Vagina (tissue), 2 donors: Measurements from ENCODE around the gene MTCP1. TPM values are rescaled to one million over a fixed set of nuclear protein-coding genes. Genes with fewer than 3 reads are reported as not detected.
A peak's percentile ranks its signal among the peaks of the same experiment; 100 is the strongest.

Experiments
- DNase-seq, 2 donors: peaks; one replicate each; pipeline ENCODE4 v3.0.0-alpha.2; 2017; ENCODE audit errors: extremely low spot score in 2 of 2
- H3K27ac ChIP-seq: fragments of 200-600 bp; sonication (generic); one replicate; pipeline ENCODE4 v1.5.1; 2019
- H3K27me3 ChIP-seq: fragments of 200-600 bp; sonication (generic); one replicate; pipeline ENCODE4 v1.5.1; 2019
- H3K36me3 ChIP-seq, 2 donors: fragments of 200-600 bp; sonication (generic); one replicate each; pipeline ENCODE4 v1.5.1; 2017 to 2019
- H3K4me1 ChIP-seq: fragments of 200-600 bp; sonication (generic); one replicate; pipeline ENCODE4 v1.5.1; 2019
- H3K4me3 ChIP-seq, 2 donors: fragments of 200-600 bp; sonication (generic); 1 replicate in 1 of 2; 2 replicates in 1 of 2; pipeline ENCODE4 v1.5.1; 2016 to 2019
- H3K9me3 ChIP-seq: fragments of 200-600 bp; sonication (generic); one replicate; pipeline ENCODE4 v1.5.1; 2019
- CTCF ChIP-seq, 3 experiments: fragments of 450-650 bp in 2 of 3; fragments of 200-600 bp in 1 of 3; sonication (generic) in 1 of 3; IDR thresholded peaks; one replicate each; pipeline ENCODE4 v1.5.1; 2017 to 2019; ENCODE audit warnings: antibody characterized with exemption in 3 of 3, mild to moderate bottlenecking in 2 of 3, moderate library complexity in 2 of 3
- POLR2A ChIP-seq, 2 donors: fragments of 450-650 bp; IDR thresholded peaks; one replicate each; pipeline ENCODE4 v1.6.1; 2017; ENCODE audit warnings: antibody characterized with exemption in 2 of 2, mild to moderate bottlenecking in 2 of 2, moderate library complexity in 2 of 2
- POLR2AphosphoS5 ChIP-seq, 2 donors: sonication (generic); formaldehyde crosslinking; IDR thresholded peaks; one replicate each; pipeline ENCODE4 v1.9.0; 2017; ENCODE audit warnings: antibody characterized with exemption in 2 of 2, mild to moderate bottlenecking in 2 of 2, low read depth in 1 of 2; ENCODE audit not compliant: insufficient read depth in 1 of 2
- intact Hi-C: fragments of 100-400 bp; cut with DNase I; formaldehyde crosslinking; loops from one replicate; pipeline ENCODE4 v1.15.1; 2023
- total RNA-seq: library from RNA; depleted of rRNA; stranded (reverse); fragments of >200 nt; gene quantifications from one replicate; pipeline ENCODE4 v1.2.3, GENCODE V29; 2016

The MTCP1 gene
- total RNA-seq, 1 donor from 2014 or later, result 6.9 TPM

- H3K4me3 ChIP-seq, result peak overlapping the region; percentile 54 to 56
- TF ChIP-seq POLR2A (IDR thresholded peaks at IDR 0.05) (no peak), CTCF (IDR thresholded peaks at IDR 0.05) (no peak), POLR2AphosphoS5 (IDR thresholded peaks at IDR 0.05; ENCODE audit: insufficient read depth in 1 of 2, low read depth in 1 of 2) (no peak)
- no peaks in the 10 kb centered on the region for H3K9me3 ChIP-seq
- H3K36me3 ChIP-seq, result no peaks in the 10 kb centered on the region
- intact Hi-C loops, result loop anchor here (5.0 kb wide), 1 partner anchor 44 kb away; the partner anchor contains the start of gene FUNDC2
- H3K27ac ChIP-seq, result peak overlapping the region; percentile 51
- H3K27me3 ChIP-seq, result no peaks in the 10 kb centered on the region
- peak in 1 of 2 donors; percentile 87 for DNase-seq
- H3K4me1 ChIP-seq, result peaks cover 23% of the 10 kb centered on the region
These were observed 851 bp upstream of the MTCP1 start for GRCh38 chrX:155071694-155072280.

GRCh38 chrX:155070663-155070974 is 317 bp downstream of the MTCP1 start:
- no peaks in the 10 kb centered on the region for H3K27me3 ChIP-seq
- H3K9me3 ChIP-seq, result no peaks in the 10 kb centered on the region
- no peak for TF ChIP-seq POLR2AphosphoS5 (IDR thresholded peaks at IDR 0.05; ENCODE audit: insufficient read depth in 1 of 2, low read depth in 1 of 2)
- no peak for TF ChIP-seq CTCF (IDR thresholded peaks at IDR 0.05)
- TF ChIP-seq POLR2A (IDR thresholded peaks at IDR 0.05), result no peak
- peak overlapping the region; percentile 79 for H3K27ac ChIP-seq
- intact Hi-C loops, result loop anchor here (5.0 kb wide), 1 partner anchor 43 kb away; the partner anchor contains the start of gene FUNDC2
- no peak for DNase-seq
- H3K4me1 ChIP-seq, result peaks cover 23% of the 10 kb centered on the region
- no peaks in the 10 kb centered on the region for H3K36me3 ChIP-seq
- H3K4me3 ChIP-seq, result peak overlapping the region; percentile 56 to 67

- H3K36me3 ChIP-seq, result no peaks in the 10 kb centered on the region
- H3K27ac ChIP-seq, result no peak overlapping the region
- no peaks in the 10 kb centered on the region for H3K27me3 ChIP-seq
- H3K4me1 ChIP-seq, result peaks cover 23% of the 10 kb centered on the region
- no peaks in the 10 kb centered on the region for H3K9me3 ChIP-seq
- no peak for TF ChIP-seq POLR2AphosphoS5 (IDR thresholded peaks at IDR 0.05; ENCODE audit: insufficient read depth in 1 of 2, low read depth in 1 of 2)
- no peak for TF ChIP-seq CTCF (IDR thresholded peaks at IDR 0.05)
- TF ChIP-seq POLR2A (IDR thresholded peaks at IDR 0.05), result no peak
- intact Hi-C loops, result loop anchor here (5.0 kb wide), 1 partner anchor 43 kb away; the partner anchor contains the start of gene FUNDC2
- peak overlapping the region; percentile 56 to 67 for H3K4me3 ChIP-seq
- DNase-seq, result no peak
These were observed 898 bp downstream of the MTCP1 start for GRCh38 chrX:155070038-155070437.

GRCh38 chrX:155069414-155069813 is 1.5 kb downstream of the MTCP1 start:
- no peaks in the 10 kb centered on the region for H3K27me3 ChIP-seq
- no peaks in the 10 kb centered on the region for H3K36me3 ChIP-seq
- intact Hi-C loops, result no loop called here
- H3K9me3 ChIP-seq, result no peaks in the 10 kb centered on the region
- DNase-seq, result no peak
- H3K27ac ChIP-seq, result no peak overlapping the region
- no peak for TF ChIP-seq CTCF (IDR thresholded peaks at IDR 0.05)
- no peak for TF ChIP-seq POLR2AphosphoS5 (IDR thresholded peaks at IDR 0.05; ENCODE audit: insufficient read depth in 1 of 2, low read depth in 1 of 2)
- TF ChIP-seq POLR2A (IDR thresholded peaks at IDR 0.05), result no peak
- peak overlapping the region; percentile 56 to 67 for H3K4me3 ChIP-seq
- H3K4me1 ChIP-seq, result peaks cover 23% of the 10 kb centered on the region

- Histone ChIP-seq H3K36me3 (no peaks in the 10 kb centered on the region), H3K27me3 (no peaks in the 10 kb centered on the region), H3K4me3 (no peak overlapping the region), H3K27ac (no peak overlapping the region), H3K9me3 (no peaks in the 10 kb centered on the region), H3K4me1 (peaks cover 23% of the 10 kb centered on the region)
- TF ChIP-seq CTCF (IDR thresholded peaks at IDR 0.05), result no peak
- TF ChIP-seq POLR2A (IDR thresholded peaks at IDR 0.05), result no peak
- no peak for TF ChIP-seq POLR2AphosphoS5 (IDR thresholded peaks at IDR 0.05; ENCODE audit: insufficient read depth in 1 of 2, low read depth in 1 of 2)
- intact Hi-C loops, result no loop called here
- no peak for DNase-seq
These were observed 2.8 kb downstream of the MTCP1 start for GRCh38 chrX:155068165-155068564.
